ENCODE measurements around the gene RNASE1. TPM values are rescaled to one million over a fixed set of nuclear protein-coding genes. Genes with fewer than 3 reads are reported as not detected.

The RNASE1 gene
- total and polyA plus RNA-seq, 8 donors, result 293 to 1,326 (median 377) TPM

DNA sequence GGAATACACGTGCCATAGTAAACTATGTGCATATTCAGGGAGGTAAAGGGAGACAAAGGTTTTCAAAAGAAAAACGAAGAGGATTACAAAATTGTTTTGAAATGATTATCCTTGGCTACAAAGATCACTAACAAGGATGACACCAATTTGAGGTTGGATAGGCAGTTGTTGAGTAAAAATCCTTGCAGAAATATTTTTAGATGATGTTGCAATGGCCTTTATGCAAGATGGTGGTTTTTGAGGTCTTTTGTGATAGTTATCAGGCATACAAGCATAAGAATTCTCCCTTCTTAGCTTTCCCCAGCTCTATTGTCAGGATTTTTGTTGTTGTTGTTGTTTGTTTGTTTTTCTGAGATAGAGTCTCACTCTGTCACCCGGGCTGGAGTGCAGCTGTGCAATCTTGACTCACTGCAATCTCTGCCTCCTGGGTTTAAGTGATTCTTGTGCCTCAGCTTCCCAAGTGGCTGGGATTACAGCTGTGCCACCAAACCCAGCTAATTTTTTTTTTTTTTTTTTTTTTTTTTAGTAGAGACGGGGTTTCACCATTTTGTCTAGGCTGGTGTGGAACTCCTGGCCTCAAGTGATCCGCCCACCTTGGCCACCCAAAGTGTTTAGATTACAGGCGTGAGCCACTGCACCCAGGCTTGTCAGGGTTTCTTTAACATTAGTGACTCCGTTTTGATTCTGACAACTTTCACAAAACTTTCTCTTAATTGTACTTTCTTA lies 7.8 kb downstream of the RNASE1 start:
- no peak for DNase-seq
- H3K36me3 ChIP-seq, result no peaks in the 10 kb centered on the region
- no peak overlapping the region for H3K4me3 ChIP-seq
- intact Hi-C loops (cut with DNase I), result no loop called here
- TF ChIP-seq, protein P1, sequence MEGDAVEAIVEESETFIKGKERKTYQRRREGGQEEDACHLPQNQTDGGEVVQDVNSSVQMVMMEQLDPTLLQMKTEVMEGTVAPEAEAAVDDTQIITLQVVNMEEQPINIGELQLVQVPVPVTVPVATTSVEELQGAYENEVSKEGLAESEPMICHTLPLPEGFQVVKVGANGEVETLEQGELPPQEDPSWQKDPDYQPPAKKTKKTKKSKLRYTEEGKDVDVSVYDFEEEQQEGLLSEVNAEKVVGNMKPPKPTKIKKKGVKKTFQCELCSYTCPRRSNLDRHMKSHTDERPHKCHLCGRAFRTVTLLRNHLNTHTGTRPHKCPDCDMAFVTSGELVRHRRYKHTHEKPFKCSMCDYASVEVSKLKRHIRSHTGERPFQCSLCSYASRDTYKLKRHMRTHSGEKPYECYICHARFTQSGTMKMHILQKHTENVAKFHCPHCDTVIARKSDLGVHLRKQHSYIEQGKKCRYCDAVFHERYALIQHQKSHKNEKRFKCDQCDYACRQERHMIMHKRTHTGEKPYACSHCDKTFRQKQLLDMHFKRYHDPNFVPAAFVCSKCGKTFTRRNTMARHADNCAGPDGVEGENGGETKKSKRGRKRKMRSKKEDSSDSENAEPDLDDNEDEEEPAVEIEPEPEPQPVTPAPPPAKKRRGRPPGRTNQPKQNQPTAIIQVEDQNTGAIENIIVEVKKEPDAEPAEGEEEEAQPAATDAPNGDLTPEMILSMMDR (IDR thresholded peaks at IDR 0.05), result no peak
- peak overlapping the region in 1 of 2 donors; percentile 14 for H3K27ac ChIP-seq
- peaks cover 3 to 79% of the 10 kb centered on the region in 2 donors for H3K4me1 ChIP-seq
- no peaks in the 10 kb centered on the region for H3K27me3 ChIP-seq
- ATAC-seq, result no peak
- H3K9me3 ChIP-seq, result no peaks in the 10 kb centered on the region

DNA sequence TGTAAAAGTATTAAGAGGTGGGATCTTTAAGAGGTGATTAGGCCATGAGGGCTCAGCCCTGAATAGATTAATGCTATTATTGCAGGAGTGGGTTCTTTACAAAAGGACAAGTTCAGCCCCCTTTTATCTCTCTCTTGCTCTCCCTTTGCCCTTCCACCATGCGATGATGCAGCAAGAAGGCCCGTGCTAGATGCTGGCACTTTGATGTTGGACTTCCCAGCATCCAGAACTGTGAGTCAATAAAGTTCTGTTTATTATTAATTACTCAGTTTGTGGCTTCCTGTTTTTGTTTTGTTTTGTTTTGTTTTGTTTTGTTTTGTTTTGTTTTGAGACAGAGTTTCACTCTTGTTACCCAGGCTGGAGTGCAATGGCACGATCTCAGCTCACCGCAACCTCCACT lies 10.1 kb downstream of the RNASE1 start:
- no peak overlapping the region for H3K4me3 ChIP-seq
- ATAC-seq (no peak), DNase-seq (no peak)
- TF ChIP-seq, protein P1 (IDR thresholded peaks at IDR 0.05), result no peak
- H3K27ac ChIP-seq, result no peak overlapping the region
- H3K9me3 ChIP-seq, result no peaks in the 10 kb centered on the region
- intact Hi-C loops (cut with DNase I), result no loop called here
- no peaks in the 10 kb centered on the region for H3K27me3 ChIP-seq
- no peaks in the 10 kb centered on the region for H3K36me3 ChIP-seq
- H3K4me1 ChIP-seq, result peaks cover 10 to 70% of the 10 kb centered on the region in 2 donors

DNA sequence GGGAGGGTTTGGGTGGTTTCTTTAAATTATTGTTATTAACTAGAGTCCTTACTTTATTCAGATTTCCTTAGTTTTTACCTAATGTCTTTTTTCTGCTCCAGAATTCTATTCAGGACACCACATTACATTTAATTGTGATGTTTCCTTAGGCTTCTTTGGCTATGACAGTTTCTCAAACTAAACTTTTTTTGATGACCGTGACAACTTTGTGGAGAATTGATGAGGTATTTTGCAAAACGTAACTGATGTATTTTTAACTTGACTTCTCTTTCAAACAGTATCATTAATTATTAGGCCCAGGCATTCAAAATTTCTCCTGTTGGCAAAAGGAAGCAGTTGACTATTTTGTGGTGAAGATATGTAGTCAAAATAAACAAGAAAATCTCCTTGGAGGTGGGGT lies 11.0 kb downstream of the RNASE1 start:
- no peaks in the 10 kb centered on the region for H3K27me3 ChIP-seq
- ATAC-seq (no peak), DNase-seq (no peak)
- TF ChIP-seq, protein P1 (IDR thresholded peaks at IDR 0.05), result no peak
- H3K9me3 ChIP-seq, result no peaks in the 10 kb centered on the region
- H3K27ac ChIP-seq, result peak overlapping the region in 1 of 2 donors; percentile 20
- peaks cover 10 to 60% of the 10 kb centered on the region in 2 donors for H3K4me1 ChIP-seq
- no peak overlapping the region for H3K4me3 ChIP-seq
- H3K36me3 ChIP-seq, result no peaks in the 10 kb centered on the region
- intact Hi-C loops (cut with DNase I), result no loop called here

DNA sequence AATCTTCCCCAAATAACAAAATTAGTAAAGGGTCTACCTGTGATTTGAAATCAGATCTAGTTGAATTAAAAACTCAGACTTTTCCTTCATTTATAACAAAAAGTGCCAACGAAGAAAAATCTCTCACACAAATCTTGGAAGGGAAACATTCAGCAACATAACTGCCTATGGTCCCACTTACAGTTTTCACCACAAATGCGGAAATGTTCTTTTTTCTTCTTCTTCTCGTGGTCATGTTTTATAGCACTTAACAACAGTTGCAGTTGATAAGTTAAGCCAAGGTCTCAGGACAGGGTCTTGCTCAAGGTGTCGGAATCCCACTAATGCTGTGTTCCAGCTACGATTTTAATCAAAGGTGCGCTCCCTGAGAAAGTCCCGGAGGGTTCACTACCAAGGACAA lies 11.5 kb downstream of the RNASE1 start:
- peaks cover 10 to 61% of the 10 kb centered on the region in 2 donors for H3K4me1 ChIP-seq
- no peak for ATAC-seq
- intact Hi-C loops (cut with DNase I), result no loop called here
- no peaks in the 10 kb centered on the region for H3K36me3 ChIP-seq
- DNase-seq, result no peak
- peak overlapping the region in 1 of 2 donors; percentile 20 for H3K27ac ChIP-seq
- no peak overlapping the region for H3K4me3 ChIP-seq
- no peaks in the 10 kb centered on the region for H3K27me3 ChIP-seq
- TF ChIP-seq, protein P1 (IDR thresholded peaks at IDR 0.05), result no peak
- H3K9me3 ChIP-seq, result no peaks in the 10 kb centered on the region

DNA sequence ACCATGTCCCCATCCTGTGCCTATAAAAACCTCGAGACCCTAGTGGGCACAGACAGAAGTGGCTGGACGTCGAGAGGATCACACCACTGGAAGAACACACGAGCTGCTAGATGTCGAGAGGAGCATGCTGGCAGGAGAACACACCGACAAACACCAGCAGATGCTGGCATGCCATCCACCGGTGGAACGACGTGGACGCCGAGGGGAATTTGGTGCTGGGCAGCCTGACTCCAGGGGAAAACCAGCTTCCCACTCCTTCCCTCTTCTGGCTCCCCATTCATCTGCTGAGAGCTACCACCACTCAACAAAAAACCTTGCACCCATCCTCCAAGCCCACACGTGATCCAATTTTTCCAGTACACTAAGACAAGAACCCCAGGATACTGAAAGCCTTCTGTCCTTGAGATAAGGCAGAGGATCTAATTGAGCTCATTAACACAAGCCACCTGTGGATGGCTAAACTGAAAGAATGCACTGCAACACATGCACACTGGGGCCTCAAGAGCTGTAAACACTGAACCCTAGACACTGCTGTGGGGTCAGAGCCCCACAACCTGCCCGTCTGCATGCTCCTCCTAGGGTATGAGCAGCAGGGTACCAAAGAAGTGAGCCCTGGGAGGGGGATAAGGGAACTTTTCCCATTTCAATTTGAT lies 12.1 kb downstream of the RNASE1 start:
- TF ChIP-seq, protein P1 (IDR thresholded peaks at IDR 0.05), result no peak
- DNase-seq (no peak), ATAC-seq (peak; percentile 58)
- no peaks in the 10 kb centered on the region for H3K36me3 ChIP-seq
- intact Hi-C loops (cut with DNase I), result no loop called here
- peak overlapping the region; percentile 20 to 54 for H3K27ac ChIP-seq
- H3K4me3 ChIP-seq, result no peak overlapping the region
- H3K9me3 ChIP-seq, result no peaks in the 10 kb centered on the region
- no peaks in the 10 kb centered on the region for H3K27me3 ChIP-seq
- H3K4me1 ChIP-seq, result peaks cover 10 to 64% of the 10 kb centered on the region in 2 donors

Data from left lung (tissue), 10 donors.